Esophagus squamous epithelium (tissue), 4 donors: ENCODE results near the gene NR2E1.

Experiments
- CTCF ChIP-seq, 6 experiments: fragments of 450-650 bp in 4 of 6; fragments of 200-600 bp in 2 of 6; sonication (generic) in 2 of 6; IDR thresholded peaks; one replicate each; pipeline ENCODE4 v1.5.1; 2016 to 2019; ENCODE audit warnings: antibody characterized with exemption in 6 of 6, mild to moderate bottlenecking in 4 of 6, moderate library complexity in 4 of 6
- POLR2A ChIP-seq, 4 donors: fragments of 450-650 bp; IDR thresholded peaks; one replicate each; pipeline ENCODE4 v1.6.1; 2017; ENCODE audit warnings: antibody characterized with exemption in 4 of 4, mild to moderate bottlenecking in 4 of 4, moderate library complexity in 3 of 4

- TF ChIP-seq CTCF (IDR thresholded peaks at IDR 0.05) (no peak), POLR2A (IDR thresholded peaks at IDR 0.05) (no peak)
Measured at GRCh38 chr6:108187519-108187918, 21.7 kb downstream of the NR2E1 start.
